ENCODE results near the gene WIZ. TPM values are rescaled to one million over a fixed set of nuclear protein-coding genes. Genes with fewer than 3 reads are reported as not detected.

The WIZ gene
- total RNA-seq, 1 donor from 2014 or later: 34.1 TPM

GRCh38 chr19:15379999-15380647, 69.6 kb downstream of the WIZ start:
- Mint-ChIP-seq H3K9me3 (no peaks in the 10 kb centered on the region), H3K4me3 (peak overlapping the region; percentile 100), H3K36me3 (ENCODE audit: low read depth) (peaks cover 15% of the 10 kb centered on the region), H3K4me1 (peaks cover 39% of the 10 kb centered on the region), H3K27me3 (no peaks in the 10 kb centered on the region), H3K27ac (peak overlapping the region; percentile 99)
- DNase-seq (no peak), ATAC-seq (ENCODE audit: low read depth) (peak; percentile 22)
- CTCF ChIA-PET: interaction anchor here (0.9 to 3.1 kb wide), 7 partner anchors 39 to 176 kb away, joined by 3 to 16 read pairs (median 4); partner anchors contain the start of gene AKAP8L
- POLR2A ChIA-PET: interaction anchor here (0.6 to 3.6 kb wide), 21 partner anchors 11 to 1243 kb away, joined by 3 to 83 read pairs (median 7); partner anchors contain the start of genes AKAP8L, ASF1B and BRD4
- TF ChIP-seq CTCF (IDR thresholded peaks at IDR 0.05): no peak
- intact Hi-C loops (cut with micrococcal nuclease): loop anchor here (1.0 to 2.0 kb wide), 7 partner anchors 39 to 255 kb away; a partner anchor contains a TSS

GRCh38 chr19:15379083-15379998, 70.4 kb downstream of the WIZ start, which contains the start of gene AKAP8:
TSS of gene AKAP8 (minus strand) at chr19:15379787. CDS start at chr19:15379731, 56 bp downstream.
- Mint-ChIP-seq H3K27ac (peak within 1 kb of the TSS; percentile 99), H3K4me1 (peaks cover 43% of the 10 kb centered on the region), H3K9me3 (no peaks in the 10 kb centered on the region), H3K27me3 (no peaks in the 10 kb centered on the region), H3K36me3 (ENCODE audit: low read depth) (peaks cover 19% of the 10 kb centered on the region), H3K4me3 (peak within 1 kb of the TSS; percentile 100)
- intact Hi-C loops (cut with micrococcal nuclease): loop anchor here (1.0 to 2.0 kb wide), 7 partner anchors 40 to 254 kb away; a partner anchor contains a TSS
- ChIA-PET CTCF (interaction anchor here (1.2 to 3.1 kb wide), 6 partner anchors 40 to 176 kb away, joined by 3 to 16 read pairs (median 4); partner anchors contain the start of gene AKAP8L), POLR2A (interaction anchor here (0.6 to 3.6 kb wide), 27 partner anchors 8 to 1243 kb away, joined by 3 to 83 read pairs (median 5); partner anchors contain the start of genes AKAP8L, ASF1B and BRD4)
- peak; percentile 96 for DNase-seq
- TF ChIP-seq CTCF (IDR thresholded peaks at IDR 0.05): no peak
- ATAC-seq (ENCODE audit: low read depth): peak; percentile 91

GRCh38 chr19:15378534-15379082, 71.1 kb downstream of the WIZ start:
- ChIA-PET CTCF (interaction anchor here (0.6 to 3.1 kb wide), 5 partner anchors 41 to 1262 kb away, joined by 3 to 16 read pairs (median 4); partner anchors contain the start of gene AKAP8L), POLR2A (interaction anchor here (0.6 to 3.6 kb wide), 18 partner anchors 9 to 176 kb away, joined by 3 to 83 read pairs (median 7); partner anchors contain the start of genes AKAP8L and BRD4)
- no peaks in the 10 kb centered on the region for H3K27me3 Mint-ChIP-seq
- peak overlapping the region; percentile 100 for H3K4me3 Mint-ChIP-seq
- intact Hi-C loops (cut with micrococcal nuclease): loop anchor here (1.0 to 2.0 kb wide), 7 partner anchors 41 to 253 kb away; a partner anchor contains a TSS
- no peaks in the 10 kb centered on the region for H3K9me3 Mint-ChIP-seq
- peaks cover 43% of the 10 kb centered on the region for H3K4me1 Mint-ChIP-seq
- H3K27ac Mint-ChIP-seq: peak overlapping the region; percentile 94
- no peak for TF ChIP-seq CTCF (IDR thresholded peaks at IDR 0.05)
- DNase-seq (no peak), ATAC-seq (ENCODE audit: low read depth) (no peak)
- peaks cover 24% of the 10 kb centered on the region for H3K36me3 Mint-ChIP-seq (ENCODE audit: low read depth)

GRCh38 chr19:15374796-15375440, 74.8 kb downstream of the WIZ start:
- peaks cover 27% of the 10 kb centered on the region for H3K4me1 Mint-ChIP-seq
- POLR2A ChIA-PET: interaction anchor here (0.6 to 1.7 kb wide), 2 partner anchors 9 to 41 kb away, joined by 6 read pairs; no protein-coding TSS in a partner anchor
- no peak overlapping the region for H3K27ac Mint-ChIP-seq
- H3K9me3 Mint-ChIP-seq: no peaks in the 10 kb centered on the region
- H3K4me3 Mint-ChIP-seq: no peak overlapping the region
- DNase-seq (no peak), ATAC-seq (ENCODE audit: low read depth) (no peak)
- peaks cover 52% of the 10 kb centered on the region for H3K36me3 Mint-ChIP-seq (ENCODE audit: low read depth)
- CTCF ChIA-PET: no interaction called here
- intact Hi-C loops (cut with micrococcal nuclease): no loop called here
- no peak for TF ChIP-seq CTCF (IDR thresholded peaks at IDR 0.05)
- no peaks in the 10 kb centered on the region for H3K27me3 Mint-ChIP-seq
